ENCODE data around the gene CBX8.

CBX8 gene

GRCh38 chr17:79821331-79822095 lies 24.6 kb upstream of the CBX8 start:
- FAIRE-seq (no peak), DNase-seq (ENCODE audit: insufficient read length, low spot score) (no peak)

DNA sequence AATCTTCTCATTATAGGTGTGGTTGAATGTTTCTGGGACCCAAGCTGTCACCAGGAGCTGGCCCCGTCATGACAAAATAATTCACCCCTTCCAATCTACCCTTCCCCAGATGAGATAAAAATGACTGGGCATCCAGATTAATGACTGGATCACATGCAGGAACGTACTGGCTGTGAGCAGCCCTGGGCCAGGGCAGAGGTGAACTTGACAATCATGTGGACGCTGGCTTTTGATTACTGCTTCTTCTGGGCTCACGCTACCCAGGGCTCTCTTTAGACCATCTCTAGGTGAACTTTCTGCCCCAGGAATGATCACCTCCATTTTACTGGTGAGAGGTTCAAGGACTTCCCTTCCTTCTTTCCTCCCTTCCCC lies 24.1 kb upstream of the CBX8 start:
- FAIRE-seq (no peak), DNase-seq (ENCODE audit: insufficient read length, low spot score) (no peak)

GRCh38 chr17:79819534-79820276 lies 22.8 kb upstream of the CBX8 start:
- FAIRE-seq: no peak
- DNase-seq (ENCODE audit: insufficient read length, low spot score): no peak

DNA sequence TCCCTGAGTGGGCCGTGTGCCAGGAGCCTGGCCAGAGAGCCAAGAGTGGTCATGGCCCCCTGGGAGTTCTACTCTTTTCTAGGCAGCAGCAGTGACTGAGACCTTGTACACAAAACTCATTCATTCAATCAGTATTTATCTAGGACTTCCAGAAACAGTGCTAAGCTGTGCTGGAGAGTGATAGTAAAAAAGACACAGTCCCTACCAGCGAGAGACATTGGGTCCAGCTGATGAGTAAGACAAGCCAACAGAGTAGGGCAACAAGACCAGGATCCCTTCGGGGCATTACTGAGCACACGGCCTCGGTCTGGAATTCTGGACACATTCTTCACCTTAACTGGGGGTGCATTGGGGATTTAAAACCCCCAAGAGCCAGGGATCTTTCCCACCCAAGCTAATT lies 22.2 kb upstream of the CBX8 start:
- no peak for DNase-seq (ENCODE audit: insufficient read length, low spot score)
- no peak for FAIRE-seq

DNA sequence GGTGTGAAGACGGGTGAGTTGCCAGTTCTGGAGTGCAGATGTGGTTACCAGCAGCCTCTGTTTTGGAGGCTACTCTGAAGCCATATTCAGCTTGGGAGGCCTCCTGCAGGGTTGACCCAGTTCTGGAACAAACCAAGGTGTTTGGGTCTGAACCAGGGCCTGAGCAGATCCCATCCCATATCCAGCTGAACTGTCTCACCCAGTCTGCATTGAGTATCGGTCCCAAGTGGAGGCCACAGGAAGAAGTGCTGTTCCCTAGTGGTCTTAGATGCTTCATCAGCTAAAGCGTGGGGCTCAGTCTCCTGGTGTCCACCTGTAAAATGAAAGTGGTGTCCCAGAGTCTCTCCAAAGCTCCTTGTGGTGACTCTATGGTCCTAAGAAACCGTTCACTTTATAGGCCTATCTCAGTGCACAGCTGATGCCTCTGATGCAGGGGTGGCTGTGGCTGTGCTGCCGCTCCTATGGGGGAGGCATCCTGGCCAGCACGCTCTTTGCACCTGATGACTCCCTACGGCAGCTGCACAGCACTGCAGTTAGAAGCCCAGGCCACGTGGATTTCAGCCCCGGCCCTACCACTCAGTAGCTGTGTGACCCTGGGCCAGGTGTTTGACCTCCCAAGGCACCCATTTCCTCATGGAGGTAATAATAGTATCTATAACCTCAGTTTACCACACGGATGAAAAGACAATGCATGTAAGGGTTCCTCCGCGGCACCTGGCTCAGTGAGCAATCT lies 21.3 kb upstream of the CBX8 start:
- no peak for FAIRE-seq

GRCh38 chr17:79815836-79816461 lies 19.1 kb upstream of the CBX8 start:
- DNase-seq (ENCODE audit: insufficient read length, low spot score): no peak
- FAIRE-seq: no peak

More for the DNA sequence above, 21.3 kb upstream of the CBX8 start:
- DNase-seq (ENCODE audit: insufficient read length, low spot score): no peak

- DNase-seq (ENCODE audit: insufficient read length, low spot score): no peak
- no peak for FAIRE-seq
Observed at GRCh38 chr17:79814974-79815835, 18.3 kb upstream of the CBX8 start.

DNA sequence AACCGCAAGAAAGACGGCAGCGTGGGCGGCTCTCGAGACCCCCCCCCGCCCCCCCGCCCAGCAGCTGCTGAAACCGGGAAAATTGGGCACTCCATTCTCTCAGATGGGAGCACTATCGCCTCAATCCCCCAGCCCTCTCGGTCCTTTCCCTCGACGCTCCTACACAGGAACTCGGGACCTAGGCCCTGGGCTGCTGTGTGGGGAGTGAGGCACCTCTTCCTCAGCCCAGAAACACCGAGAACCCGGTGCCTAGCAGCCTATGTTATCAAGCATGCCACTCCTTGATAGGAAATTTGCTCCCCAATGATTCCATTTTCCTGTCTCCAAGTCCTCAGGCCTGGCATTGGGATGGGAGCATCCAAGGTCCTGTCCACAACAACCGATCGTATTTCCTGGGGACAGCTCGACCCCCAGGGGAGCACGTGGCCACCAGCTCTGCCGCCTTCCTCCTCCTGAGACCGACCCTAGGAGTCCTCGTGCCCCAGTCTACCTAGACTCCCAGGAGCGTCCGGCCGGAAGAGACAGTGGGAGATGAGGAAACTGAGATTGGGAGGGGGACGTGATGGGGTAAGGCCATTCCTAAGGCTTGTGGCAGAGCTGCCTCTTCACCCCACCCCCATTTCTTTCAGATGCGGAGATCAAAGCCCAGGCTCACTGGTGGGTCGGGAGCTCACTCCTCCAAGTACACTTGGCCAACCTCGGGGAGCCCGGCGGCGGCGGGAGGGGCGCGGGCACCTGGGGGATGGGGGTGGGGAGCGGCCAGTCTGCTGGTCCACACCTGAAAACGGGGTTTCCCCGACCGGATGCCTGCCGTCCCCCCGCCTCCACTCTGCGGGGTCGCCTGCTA lies 17.5 kb upstream of the CBX8 start:
- DNase-seq (ENCODE audit: insufficient read length, low spot score) (no peak), FAIRE-seq (no peak)

GRCh38 chr17:79813297-79814126 lies 16.6 kb upstream of the CBX8 start:
- DNase-seq (ENCODE audit: insufficient read length, low spot score) (no peak), FAIRE-seq (no peak)

- FAIRE-seq (no peak), DNase-seq (ENCODE audit: insufficient read length, low spot score) (no peak)
Observed at GRCh38 chr17:79812353-79813258, 15.7 kb upstream of the CBX8 start.

DNA sequence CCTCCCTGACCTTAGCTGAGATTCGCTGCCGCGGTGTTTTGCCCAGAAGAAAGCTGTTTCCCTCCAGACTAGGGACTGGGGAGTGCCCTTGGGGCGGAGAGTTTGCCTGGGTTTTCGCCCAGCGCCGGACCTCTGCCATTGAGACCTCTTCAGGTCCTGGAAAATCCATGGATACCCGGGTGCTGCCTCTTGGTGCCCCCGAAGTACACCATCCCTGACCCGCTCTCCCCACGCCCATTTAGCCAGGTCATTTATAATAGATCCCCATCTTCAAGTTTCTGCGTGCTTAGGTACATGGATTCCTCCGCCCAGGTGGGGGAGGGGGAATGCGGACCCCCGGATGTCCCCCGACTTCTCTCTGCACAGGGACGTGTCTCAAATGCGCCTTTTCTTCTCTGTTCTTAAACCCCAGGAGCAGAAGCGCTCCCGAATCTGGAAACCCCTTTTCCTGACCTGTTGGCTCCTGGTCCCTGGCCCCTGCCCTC lies 15.0 kb upstream of the CBX8 start:
- FAIRE-seq: no peak
- no peak for DNase-seq (ENCODE audit: insufficient read length, low spot score)

GRCh38 chr17:79811011-79811867 lies 14.4 kb upstream of the CBX8 start:
- DNase-seq (ENCODE audit: insufficient read length, low spot score): peak; percentile 53
- no peak for FAIRE-seq

DNA sequence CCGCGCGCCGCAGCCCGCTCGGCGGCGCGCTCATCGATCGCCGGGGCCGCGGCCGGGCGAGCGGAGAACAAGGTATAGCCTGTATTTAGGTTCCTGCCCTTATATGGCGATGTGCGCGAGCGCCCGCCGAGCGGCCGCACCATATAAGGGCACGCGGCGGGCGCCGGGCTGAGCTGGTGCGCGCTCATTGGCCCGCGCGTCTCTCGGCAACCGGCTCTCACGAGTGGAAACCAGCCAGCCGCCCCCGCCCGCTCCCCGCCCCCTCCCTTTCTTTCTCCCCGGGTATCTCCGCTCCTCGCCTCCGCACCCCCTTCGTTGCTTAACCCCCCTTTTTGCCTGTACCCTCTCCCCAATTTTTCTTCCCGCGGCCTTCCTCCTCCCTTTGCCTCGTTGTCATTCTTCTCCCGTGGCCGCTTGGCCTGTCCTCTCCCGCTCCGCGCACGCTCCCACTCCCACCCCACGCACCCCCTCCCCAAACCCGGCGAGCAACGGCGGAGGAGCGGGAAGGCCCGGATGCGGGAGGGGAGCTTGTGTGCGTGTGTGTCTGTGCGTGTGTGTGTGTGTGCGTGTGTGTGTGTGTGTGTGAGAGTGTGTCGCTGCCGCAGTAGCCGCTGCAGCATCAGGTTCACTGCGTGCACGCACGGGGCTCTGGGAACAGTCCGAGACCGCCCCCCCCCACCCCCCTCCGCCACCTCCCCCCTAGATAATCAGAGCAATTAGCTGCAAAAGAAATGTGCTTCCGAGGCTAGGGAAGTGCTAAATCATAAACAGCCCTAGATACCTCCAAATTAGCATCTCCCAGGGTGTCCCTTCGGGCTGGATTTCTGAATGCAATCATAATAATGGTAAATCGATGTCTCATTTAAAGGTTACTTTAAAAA lies 13.5 kb upstream of the CBX8 start:
- FAIRE-seq: peak; percentile 16

GRCh38 chr17:79809530-79810129 lies 12.8 kb upstream of the CBX8 start:
- FAIRE-seq: no peak
- DNase-seq (ENCODE audit: insufficient read length, low spot score): no peak

More for the DNA sequence above, 13.5 kb upstream of the CBX8 start:
- DNase-seq (ENCODE audit: insufficient read length, low spot score): peak; percentile 67
